Measurements from ENCODE around the gene MAN2A1.
"Not testable (repeated sequence)": the region's sequence is repeated elsewhere in the genome, so short reads cannot be mapped to it uniquely, and the experiment has no call there.

Gene MAN2A1

DNA sequence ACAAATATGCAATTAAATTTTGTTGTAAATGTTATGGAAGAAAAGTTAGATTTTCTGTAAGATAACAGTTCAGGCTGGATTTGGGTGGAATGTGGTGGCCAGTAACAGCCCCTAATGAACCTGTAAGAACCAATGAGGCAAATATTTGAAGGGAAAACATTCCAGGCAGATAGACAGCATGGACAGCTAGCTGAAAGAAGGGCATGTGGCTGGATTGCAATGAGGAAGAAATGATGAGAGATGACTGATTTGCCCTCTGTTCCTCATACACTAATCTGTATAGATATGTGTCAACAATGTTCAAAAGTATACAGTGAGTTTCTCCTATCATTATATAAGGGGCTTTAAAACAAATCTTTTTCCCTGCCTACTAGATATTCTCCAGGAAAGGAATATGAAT, 58.8 kb downstream of the MAN2A1 start:
- no peak for DNase-seq (ENCODE audit: low read depth, low spot score)
- peak overlapping the region; percentile 36 for H3K27ac ChIP-seq

DNA sequence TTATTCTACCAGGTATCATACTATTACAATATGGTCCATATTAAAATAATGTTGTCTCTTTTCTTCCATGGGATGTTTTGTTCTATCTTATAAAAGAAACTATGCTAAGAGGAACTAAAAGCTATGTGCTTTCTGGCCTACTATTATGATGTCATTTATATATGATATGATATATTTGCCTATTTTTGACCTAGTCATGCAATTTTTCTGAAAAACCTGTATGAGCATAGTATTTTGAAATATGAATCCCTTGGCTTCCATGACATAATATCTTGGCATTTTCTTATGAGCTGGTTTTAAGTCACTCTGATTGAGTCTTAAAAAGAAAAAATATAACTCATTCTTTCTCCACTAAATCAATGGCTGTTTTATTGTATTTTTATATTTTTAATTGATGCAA, 60.7 kb downstream of the MAN2A1 start:
- no peak overlapping the region for H3K27ac ChIP-seq
- DNase-seq (ENCODE audit: low read depth, low spot score) = no peak

DNA sequence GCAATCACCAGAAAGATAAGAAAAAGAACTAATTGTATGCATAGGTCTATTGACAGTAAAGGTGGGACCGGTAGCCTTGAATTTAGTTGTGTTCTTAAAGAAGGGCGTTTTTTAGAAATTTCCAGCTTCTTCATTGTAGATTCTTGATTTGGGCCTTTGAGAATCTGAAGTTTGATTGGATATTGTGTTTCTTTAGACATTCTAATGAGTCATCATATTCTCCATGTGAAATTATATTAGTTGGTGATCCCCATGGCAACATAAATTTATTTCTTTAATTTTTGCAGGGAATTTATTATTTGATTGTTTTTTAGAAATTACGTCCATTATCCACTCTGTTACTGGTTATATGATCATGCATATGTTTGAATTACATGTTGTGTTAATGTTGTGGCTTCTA, 63.6 kb downstream of the MAN2A1 start:
- H3K27ac ChIP-seq = no peak overlapping the region
- no peak for DNase-seq (ENCODE audit: low read depth, low spot score)

DNA sequence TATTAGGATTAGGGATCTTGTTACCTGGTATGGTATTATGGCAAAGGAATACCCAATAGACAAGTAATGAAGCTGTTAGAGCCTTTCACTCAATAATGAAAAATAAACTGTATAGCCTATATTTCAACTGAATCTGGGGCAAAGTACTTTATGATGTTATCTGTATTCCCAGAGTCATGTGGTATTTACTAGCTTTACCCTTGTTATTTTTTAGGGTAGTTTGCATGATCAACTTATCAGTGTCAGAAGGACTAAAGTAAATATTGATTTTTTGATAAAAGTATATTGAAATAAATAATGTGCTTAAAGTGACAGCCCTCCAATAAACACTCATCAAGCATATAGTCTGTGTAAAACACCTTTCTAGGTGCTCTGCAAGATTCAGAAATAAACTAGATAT, 64.6 kb downstream of the MAN2A1 start:
- no peak overlapping the region for H3K27ac ChIP-seq
- no peak for DNase-seq (ENCODE audit: low read depth, low spot score)

DNA sequence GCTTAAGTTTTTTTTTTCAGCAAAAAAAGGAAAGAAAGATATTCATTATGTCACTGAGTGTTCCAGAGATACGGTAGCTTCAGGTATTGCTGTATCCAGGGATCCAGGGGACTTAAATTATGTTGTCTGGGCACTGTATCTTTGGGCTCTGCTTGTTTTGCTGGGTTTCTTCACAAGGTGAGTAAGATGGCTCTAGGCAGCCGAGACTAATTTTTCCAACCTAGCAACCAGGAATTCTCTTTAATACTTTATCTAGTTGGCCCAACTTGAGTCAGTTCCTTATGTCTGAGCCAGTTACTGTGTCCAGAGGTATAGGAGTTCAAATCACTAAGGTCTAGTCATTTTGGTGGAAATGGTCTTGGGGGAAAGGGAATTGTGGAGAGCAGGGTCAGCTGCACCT, 66.0 kb downstream of the MAN2A1 start:
- no peak for DNase-seq (ENCODE audit: low read depth, low spot score)
- no peak overlapping the region for H3K27ac ChIP-seq

DNA sequence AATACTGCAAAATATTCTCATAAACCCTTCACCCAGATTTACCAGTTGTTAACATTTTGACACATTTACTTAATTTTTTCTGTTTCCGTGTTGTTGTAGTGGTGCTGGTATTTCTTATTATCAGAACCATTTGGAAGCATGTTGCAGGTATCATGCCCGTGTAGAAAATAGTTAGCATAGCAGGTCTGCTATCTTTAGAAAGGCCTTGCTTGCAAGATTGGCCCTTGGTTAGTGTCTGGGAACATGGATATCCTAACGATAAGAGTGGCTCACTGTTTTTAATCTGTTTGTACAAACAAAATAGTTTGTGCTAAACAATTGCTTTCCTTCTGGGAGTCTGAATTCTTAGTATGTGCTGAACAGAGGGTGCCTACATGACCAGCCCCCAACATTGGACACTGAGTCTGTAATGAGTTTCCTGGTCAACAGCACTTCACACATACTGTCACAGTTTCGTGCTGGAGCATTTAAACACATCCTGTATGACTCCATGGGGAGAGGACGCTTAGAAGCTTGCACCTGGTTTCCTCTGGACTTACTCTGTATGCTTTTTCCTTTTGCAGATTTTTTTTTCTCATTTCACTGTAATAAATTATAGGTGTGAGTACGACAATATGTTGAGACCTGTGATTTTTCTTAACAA, 66.9 kb downstream of the MAN2A1 start:
- no peak overlapping the region for H3K27ac ChIP-seq
- DNase-seq (ENCODE audit: low read depth, low spot score) = no peak

DNA sequence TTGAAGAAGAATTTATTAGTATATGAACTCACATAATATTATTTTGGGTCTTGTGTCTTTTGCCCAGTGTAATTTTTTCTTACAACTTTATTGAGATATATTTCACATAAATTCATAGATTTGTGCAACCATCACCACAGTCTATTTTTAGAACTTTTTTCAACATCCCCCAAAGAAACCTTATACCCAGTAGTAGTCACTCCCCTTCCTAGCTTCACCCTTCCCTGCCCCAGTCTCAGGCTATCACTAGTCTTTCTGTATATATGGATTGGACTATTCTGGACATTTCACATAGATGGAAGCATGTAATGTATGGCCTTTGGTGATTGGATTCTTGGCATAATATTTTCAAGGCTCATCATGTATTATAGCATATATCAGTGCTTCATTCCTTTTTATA, 67.8 kb downstream of the MAN2A1 start:
- no peak for DNase-seq (ENCODE audit: low read depth, low spot score)
- no peak overlapping the region for H3K27ac ChIP-seq

DNA sequence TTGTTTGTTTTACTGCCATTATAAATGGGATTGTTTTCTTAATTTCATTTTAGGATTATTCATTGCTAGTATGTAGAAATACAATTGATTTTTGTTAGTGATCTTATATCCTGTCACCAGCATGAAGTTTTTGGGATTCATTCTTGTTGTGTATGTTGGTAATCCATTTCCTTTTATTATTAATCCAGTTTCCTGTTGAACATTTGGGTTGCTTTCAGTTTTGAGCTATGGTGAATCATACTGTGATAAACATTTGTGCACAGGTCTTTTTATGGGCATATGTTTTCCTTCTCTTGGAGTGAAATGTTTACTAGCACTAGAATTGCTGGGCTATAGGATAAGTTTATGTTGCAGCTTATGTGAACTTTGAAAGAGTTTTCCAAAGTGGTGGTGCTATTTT, 69.6 kb downstream of the MAN2A1 start:
- peak overlapping the region; percentile 38 for H3K27ac ChIP-seq
- DNase-seq (ENCODE audit: low read depth, low spot score) = no peak

DNA sequence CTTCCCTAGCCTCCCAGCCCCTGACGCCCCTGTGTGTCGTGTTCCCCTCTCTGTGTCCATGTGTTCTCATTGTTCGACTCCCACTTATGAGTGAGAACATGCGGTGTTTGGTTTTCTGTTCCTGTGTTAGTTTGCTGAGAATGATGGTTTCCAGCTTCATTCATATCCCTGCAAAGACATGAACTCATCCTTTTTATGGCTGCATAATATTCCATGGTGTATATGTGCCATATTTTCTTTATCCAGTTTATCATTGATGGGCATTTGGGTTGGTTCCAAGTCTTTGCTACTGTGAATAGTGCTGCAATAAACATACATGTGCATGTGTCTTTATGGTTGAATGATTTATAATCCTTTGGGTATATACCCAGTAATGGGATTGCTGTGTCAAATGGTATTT, 70.4 kb downstream of the MAN2A1 start:
- not testable (repeated sequence) for DNase-seq (ENCODE audit: low read depth, low spot score); H3K27ac ChIP-seq

DNA sequence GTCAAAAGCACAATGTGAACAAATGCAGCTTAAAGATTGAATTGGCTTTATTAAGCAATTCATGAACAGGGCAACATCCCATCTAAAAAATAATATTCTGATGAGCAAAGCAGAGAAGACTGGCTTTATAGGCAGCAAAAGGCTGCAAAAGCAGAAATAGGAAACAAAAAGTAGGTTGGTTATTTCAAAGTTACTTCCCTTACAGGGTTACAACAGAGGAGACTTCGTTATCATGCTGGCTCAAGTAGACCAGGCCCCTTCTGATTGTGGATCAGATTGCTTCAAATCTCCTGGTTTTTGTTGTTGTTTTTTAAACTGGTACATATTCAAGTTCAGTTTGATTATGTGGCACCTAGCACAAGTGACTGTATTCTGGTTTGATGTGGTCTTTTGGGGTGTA, 73.1 kb downstream of the MAN2A1 start:
- H3K27ac ChIP-seq = no peak overlapping the region
- DNase-seq (ENCODE audit: low read depth, low spot score) = no peak

DNA sequence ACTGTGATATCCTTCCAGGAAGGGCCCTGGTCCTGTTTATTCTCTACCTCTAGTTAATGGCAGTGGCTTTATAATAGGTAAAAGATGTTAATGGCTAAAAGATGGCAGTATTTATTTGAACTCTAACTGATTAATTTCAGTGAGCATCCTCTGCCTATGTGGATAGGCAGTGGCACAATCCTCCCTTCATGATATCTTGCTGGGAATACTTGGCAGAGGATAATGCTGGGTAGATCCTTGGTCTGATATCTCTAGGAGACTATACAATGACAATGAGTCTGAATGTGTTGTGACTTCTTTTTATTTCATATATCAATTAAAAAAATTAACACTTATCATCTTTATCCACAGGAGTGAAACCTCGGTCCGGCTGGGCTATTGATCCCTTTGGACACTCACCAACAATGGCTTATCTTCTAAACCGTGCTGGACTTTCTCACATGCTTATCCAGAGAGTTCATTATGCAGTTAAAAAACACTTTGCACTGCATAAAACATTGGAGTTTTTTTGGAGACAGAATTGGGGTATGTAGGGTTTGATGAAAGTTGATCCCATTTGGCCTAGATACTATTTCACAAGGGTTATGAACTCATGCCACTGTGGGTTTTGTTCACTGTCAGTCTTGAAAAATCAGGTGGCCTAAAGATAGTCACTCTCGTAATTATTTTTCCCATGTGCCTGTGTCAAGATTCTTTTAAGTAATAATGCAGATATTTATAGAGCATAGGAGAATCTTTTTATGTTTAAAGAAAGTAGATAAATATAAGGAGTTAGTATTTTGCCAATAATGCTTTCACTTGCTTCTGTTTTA, 77.7 kb downstream of the MAN2A1 start:
- no peak for DNase-seq (ENCODE audit: low read depth, low spot score)
- H3K27ac ChIP-seq = no peak overlapping the region

DNA sequence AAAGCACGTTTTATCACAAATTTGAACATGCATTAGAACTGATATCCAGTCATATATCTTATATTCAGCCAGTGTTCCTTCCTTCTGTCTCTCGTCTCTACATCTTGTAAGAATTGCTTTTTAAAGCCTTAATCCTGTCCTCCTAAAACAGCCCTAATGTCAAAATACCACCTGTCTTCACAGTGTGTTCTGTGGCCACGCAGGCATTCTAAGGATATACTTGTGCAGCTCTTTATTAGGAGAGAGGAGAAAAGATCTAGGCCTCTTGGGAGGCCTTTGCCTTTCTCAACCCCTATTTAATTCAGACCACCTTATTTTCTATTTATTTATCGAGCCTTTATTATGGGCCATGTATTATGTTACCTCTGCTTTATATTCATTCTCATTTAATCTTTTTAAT, 78.3 kb downstream of the MAN2A1 start:
- DNase-seq (ENCODE audit: low read depth, low spot score) = no peak
- H3K27ac ChIP-seq = no peak overlapping the region

DNA sequence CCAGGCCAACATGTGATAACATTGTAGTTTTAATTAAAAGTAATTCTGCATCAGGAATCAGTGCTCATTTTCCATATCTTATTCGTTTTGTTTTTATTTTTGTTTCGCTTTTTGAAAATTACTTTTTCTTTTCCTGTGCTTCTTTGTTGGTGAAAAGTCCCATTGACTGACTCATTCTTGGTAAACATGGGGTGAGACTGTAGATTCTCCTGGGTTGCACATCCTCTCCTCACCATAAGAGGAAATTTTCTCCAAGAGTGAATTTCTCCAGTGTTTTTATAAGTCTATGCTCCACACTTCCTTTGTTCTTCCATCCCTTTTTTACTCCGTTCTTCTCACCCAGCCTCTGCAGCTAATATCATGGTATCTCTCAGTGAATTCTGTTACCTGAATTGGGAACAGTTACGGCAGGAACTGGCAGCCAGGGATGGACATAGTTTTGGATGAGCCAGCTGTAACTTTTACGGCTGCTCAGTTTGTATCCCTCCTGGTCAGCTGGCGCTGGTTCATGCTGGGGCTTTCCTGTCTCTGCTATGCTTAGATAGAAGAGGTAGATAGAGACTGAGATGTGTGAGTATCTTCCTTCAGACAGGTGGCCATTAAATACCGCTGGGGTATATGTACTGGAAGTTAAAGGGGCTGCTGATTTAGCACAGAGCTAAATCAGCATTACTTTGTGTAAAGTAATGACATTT, 80.0 kb downstream of the MAN2A1 start:
- H3K27ac ChIP-seq = no peak overlapping the region
- no peak for DNase-seq (ENCODE audit: low read depth, low spot score)

DNA sequence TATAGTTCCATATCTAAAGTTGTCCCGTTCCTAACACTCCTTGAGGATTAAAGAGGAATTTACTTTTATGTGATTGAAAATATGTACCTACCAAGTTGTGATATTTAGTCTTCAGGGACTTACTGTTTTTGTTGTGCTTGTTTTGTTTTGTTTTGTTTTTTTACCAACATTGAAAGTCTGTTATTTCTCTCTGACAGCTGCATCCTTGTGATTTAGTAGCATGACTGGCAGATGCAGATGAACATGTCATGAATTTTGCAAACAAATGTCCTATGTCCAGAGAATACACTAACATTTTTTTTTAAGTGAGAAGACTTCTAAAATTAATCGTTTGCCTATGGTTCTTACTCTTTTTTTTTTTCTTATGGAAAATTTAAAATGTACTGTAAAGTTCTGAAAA, 85.4 kb downstream of the MAN2A1 start:
- DNase-seq (ENCODE audit: low read depth, low spot score) = no peak
- no peak overlapping the region for H3K27ac ChIP-seq

DNA sequence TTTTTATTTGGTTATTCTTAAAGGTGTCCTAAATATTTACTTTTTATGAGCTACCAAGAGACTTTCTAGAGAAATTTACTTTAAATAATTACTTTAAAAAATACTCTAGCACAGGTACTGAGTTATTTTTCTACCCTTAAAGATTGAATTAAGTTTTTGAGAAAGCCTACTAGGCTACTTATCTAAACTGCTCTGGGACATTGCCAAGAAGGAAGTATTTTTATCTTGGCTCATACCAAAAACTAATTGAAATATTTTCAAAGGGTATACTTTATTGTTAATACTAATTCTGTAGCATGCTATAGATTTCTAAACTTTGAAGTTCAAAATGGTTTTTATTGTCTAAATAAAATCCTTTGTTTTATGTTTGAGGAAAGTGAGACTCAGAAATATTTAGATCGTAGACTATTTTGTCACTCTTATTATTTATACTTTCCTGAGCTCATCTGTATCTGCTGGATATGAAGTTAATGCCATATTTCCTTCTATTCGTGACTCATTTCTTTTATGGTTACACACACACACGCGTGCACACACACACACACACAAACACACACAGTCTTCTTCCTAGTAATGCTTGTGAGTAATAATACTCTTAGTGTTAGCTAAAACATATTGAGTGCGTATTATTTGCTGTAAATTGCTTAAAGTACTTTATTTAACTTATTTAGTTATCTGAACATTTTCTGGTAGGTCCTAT, 89.5 kb downstream of the MAN2A1 start:
- H3K27ac ChIP-seq = no peak overlapping the region
- no peak for DNase-seq (ENCODE audit: low read depth, low spot score)

DNA sequence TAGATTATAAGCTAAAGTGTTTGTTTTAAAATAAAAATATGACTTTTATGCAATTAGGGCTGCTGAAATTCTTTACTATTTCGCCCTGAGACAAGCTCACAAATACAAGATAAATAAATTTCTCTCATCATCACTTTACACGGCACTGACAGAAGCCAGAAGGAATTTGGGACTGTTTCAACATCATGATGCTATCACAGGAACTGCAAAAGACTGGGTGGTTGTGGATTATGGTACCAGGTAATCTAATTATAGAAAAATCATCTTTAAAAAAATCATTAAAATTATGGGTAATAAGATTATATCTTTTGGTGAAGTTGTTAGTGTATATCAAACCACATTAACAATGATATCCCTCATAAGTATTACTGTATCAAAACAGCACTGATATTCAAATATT, 95.0 kb downstream of the MAN2A1 start:
- no peak overlapping the region for H3K27ac ChIP-seq
- no peak for DNase-seq (ENCODE audit: low read depth, low spot score)

DNA sequence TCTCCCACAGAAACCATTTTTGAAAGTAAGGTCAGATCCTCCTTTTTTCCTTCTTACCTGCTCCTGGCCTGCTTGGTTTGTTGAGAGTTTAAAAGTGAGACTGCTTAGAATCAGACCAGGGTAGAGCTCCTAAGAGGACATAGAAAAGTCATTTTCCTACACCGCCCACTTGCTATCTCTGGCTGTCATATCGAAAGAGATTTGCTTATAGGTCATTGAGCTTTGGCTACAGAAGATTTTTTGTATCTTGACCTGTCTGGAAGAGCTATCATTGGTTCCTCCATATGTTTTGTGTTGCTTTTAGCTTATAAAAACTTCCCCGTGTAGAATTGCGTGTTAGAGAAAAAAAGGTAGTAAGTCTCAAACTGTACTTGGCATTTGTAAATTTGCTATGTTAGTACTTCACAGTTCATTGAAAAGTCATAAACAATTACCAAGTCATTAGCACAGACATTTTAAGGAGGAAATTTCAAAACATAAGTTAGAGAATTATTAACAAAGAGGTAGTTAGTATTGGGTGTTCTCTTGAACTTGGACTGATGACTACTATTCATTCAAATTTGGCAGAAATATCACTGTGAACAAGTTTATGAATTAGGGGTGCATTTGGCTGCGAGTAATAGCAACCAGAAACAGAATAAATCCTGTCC, 96.6 kb downstream of the MAN2A1 start:
- no peak for DNase-seq (ENCODE audit: low read depth, low spot score)
- H3K27ac ChIP-seq = no peak overlapping the region

DNA sequence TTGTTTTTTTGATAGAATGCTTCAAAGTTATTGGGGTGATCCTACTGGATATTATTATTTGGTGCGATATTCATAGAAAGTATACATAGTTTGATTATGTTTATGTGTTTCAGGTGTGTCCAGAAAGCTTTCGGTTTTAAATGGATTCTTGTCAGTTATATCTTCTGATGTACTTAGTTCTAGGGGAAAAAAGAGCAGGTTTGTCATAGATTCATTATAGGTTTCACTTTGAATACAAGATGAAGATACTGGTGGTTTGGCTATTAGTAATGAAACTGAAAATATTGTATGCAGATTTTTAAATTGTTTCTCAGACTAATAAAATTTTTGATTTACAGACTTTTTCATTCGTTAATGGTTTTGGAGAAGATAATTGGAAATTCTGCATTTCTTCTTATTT, 98.9 kb downstream of the MAN2A1 start:
- no peak for DNase-seq (ENCODE audit: low read depth, low spot score)
- H3K27ac ChIP-seq = no peak overlapping the region

DNA sequence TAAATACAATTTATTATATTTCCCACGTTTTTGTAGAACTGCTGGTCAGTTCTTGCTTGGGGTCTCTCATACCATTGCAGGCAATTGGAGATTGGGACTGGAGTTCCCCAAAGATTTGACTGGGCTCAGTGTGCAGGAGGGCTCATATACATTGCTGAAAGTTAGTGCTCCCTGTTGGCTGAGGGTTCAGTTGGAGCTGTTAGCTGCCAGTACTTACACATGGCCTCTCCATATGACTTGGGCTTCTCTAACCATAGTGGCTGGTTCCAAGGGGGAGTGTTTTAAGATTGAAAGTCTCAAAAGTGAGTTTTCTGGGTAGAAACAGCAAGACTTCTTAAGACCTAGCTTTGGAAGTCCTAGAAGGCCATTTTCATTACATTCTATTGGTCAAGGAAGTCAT, 102.9 kb downstream of the MAN2A1 start:
- no peak for DNase-seq (ENCODE audit: low read depth, low spot score)
- H3K27ac ChIP-seq = no peak overlapping the region

DNA sequence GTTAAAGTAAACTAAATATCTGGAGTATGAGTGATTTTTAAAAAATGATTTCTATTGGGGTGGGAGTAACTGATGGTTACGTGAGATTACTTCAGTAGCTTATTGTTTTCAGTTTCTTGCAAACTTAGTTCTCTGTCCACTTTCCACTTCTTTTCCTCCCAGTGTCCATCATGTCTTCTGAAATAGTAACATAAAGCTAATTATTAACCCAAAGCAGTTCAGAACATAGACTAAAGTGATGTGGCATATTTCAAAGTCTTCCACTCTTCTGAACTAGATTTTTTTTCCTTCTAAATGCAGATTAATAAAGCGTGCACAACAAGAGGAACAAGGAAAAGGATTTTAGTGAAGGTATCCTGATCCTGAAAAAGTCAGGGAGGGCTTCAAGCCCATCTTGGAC, 114.1 kb downstream of the MAN2A1 start:
- DNase-seq (ENCODE audit: low read depth, low spot score) = no peak
- no peak overlapping the region for H3K27ac ChIP-seq
